ENCODE data around the gene TNIP1. TPM values are rescaled to one million over a fixed set of nuclear protein-coding genes. Genes with fewer than 3 reads are reported as not detected.

The TNIP1 gene
- total RNA-seq, 1 experiment from 2014 or later: 122 TPM

DNA sequence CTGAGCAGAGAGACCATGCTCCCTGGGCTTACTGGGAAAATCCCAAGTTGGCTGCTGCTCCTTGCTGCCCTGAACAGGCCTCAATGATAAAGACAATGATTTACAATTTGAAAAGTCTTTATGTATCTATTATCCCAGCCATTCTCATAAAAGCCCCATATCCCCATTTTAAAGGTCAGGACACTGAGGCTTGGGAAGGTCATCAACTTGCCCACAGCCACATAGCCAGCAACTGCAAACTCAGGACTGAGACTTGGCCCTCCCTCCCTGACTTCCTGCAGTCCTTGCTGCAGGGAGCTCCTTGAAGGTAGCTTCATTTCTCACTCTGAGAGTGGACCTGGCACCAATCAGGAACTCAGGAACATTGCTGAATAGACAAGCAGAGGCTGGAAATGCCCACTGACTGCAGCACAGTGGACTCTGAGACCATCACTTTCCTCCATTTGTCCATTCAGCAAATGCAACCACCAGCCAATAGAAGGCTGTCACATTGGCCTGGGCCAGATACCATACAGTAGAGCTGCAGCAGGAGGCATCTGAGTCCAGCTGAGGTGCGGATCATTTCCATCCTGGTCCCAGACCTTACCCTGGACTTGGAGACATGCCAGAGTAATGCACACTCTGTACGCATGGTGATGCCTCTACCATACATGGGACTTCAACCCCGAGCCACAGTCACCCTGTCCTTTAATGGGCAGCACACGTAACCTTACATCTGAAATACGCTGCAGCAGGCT, 18.3 kb downstream of the TNIP1 start:
- Histone ChIP-seq H3F3A (ENCODE audit: insufficient read depth, low read depth) (peaks cover 7% of the 10 kb centered on the region; the same call in 1 of the 2 replicates), H3K36me3 (ENCODE audit: low read depth) (peaks cover 17% of the 10 kb centered on the region), H3K4me3 (no peak overlapping the region), H3K9me3 (ENCODE audit: insufficient read depth, low read depth) (no peaks in the 10 kb centered on the region), H3K27me3 (ENCODE audit: insufficient read depth, low read depth) (no peaks in the 10 kb centered on the region), H3K4me2 (peak overlapping the region; percentile 37), H4K20me1 (ENCODE audit: insufficient read depth) (no peaks in the 10 kb centered on the region; the same call in 1 of the 2 replicates), H2AFZ (no peak overlapping the region), H3K79me2 (ENCODE audit: low read depth) (peaks cover 41% of the 10 kb centered on the region), H3K9me2 (ENCODE audit: insufficient read depth) (no peaks in the 10 kb centered on the region), H3K27ac (peak overlapping the region; percentile 53; the same call in 1 of the 2 replicates), H3K4me1 (replicated peaks; ENCODE audit: insufficient read depth) (peaks cover 38% of the 10 kb centered on the region)
- DNase-seq: no peak
- TF ChIP-seq CTCF (conservative IDR thresholded peaks at IDR 0.05) (no peak), EZH2 (IDR thresholded peaks at IDR 0.05; ENCODE audit: low read depth) (no peak)
- no TSS peak for BruUV-seq (replicated peaks)
- ChIA-PET POLR2A (ENCODE audit: unreplicated experiment) (no interaction called here), CTCF (interaction anchor here (0.8 kb wide), 1 partner anchor 16 kb away, joined by 3 read pairs; no protein-coding TSS in a partner anchor)
- intact Hi-C loops (cut with micrococcal nuclease; ENCODE audit: unreplicated experiment): loop anchor here (1.0 kb wide), 1 partner anchor 10 kb away; no protein-coding TSS in a partner anchor

GRCh38 chr5:151060742-151061141, 20.1 kb downstream of the TNIP1 start:
- TF ChIP-seq EZH2 (IDR thresholded peaks at IDR 0.05; ENCODE audit: low read depth): no peak
- TF ChIP-seq CTCF (conservative IDR thresholded peaks at IDR 0.05): no peak
- intact Hi-C loops (cut with micrococcal nuclease; ENCODE audit: unreplicated experiment): no loop called here
- POLR2A ChIA-PET (ENCODE audit: unreplicated experiment): interaction anchor here (0.7 kb wide), 1 partner anchor 8 kb away, joined by 3 read pairs; no protein-coding TSS in a partner anchor
- Histone ChIP-seq H3F3A (ENCODE audit: insufficient read depth, low read depth) (peaks cover 7% of the 10 kb centered on the region; the same call in 1 of the 2 replicates), H3K27ac (no peak overlapping the region), H3K4me3 (no peak overlapping the region), H3K27me3 (ENCODE audit: insufficient read depth, low read depth) (no peaks in the 10 kb centered on the region), H4K20me1 (ENCODE audit: insufficient read depth) (no peaks in the 10 kb centered on the region), H3K9me2 (ENCODE audit: insufficient read depth) (no peaks in the 10 kb centered on the region), H3K4me1 (replicated peaks; ENCODE audit: insufficient read depth) (peaks cover 40% of the 10 kb centered on the region), H3K79me2 (ENCODE audit: low read depth) (peaks cover 26% of the 10 kb centered on the region), H3K9me3 (ENCODE audit: insufficient read depth, low read depth) (no peaks in the 10 kb centered on the region), H3K36me3 (ENCODE audit: low read depth) (peaks cover 17% of the 10 kb centered on the region), H3K4me2 (no peak overlapping the region), H2AFZ (no peak overlapping the region)
- no TSS peak for BruUV-seq (replicated peaks)
- CTCF ChIA-PET: interaction anchor here (0.6 to 1.0 kb wide), 3 partner anchors 19 to 463 kb away, joined by 3 to 5 read pairs (median 3); no protein-coding TSS in a partner anchor
- no peak for DNase-seq

DNA sequence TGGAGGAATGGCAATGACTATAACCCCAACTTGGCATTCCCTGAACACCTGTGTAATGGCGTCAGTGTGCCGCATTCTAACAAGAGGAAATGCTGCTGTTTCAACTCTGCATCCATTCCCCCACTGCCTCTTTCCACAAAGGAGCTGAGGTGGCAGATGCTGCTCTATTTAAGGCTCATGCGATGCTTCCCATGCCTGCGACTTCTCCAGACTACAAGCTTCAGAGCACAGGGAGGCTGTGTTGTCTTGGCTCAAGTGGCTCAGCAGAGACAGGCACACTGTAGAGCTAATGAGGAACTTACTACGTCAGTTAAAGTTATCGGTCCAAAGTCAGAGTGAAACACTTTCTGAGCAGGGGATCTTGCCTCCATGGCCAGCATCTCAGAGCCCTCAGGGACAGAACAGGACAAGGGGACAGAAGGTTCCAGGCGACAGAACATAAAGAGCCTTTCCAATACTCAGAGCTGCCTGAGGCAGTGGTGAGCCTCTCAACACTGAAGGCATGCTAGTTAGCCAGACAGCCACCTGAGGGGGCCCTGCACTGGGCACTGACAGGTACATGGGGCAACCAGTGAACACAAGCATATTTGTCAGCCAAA, 21.8 kb downstream of the TNIP1 start:
- CTCF ChIA-PET: interaction anchor here (0.6 kb wide), 1 partner anchor 56 kb away, joined by 4 read pairs; no protein-coding TSS in a partner anchor
- POLR2A ChIA-PET (ENCODE audit: unreplicated experiment): no interaction called here
- no peak overlapping the region for H2AFZ ChIP-seq

More for the DNA sequence above, 21.8 kb downstream of the TNIP1 start:
- DNase-seq: no peak
- no peak overlapping the region for H3K4me2 ChIP-seq
- H4K20me1 ChIP-seq (ENCODE audit: insufficient read depth): no peaks in the 10 kb centered on the region
- no peaks in the 10 kb centered on the region for H3K9me2 ChIP-seq (ENCODE audit: insufficient read depth)
- intact Hi-C loops (cut with micrococcal nuclease; ENCODE audit: unreplicated experiment): no loop called here
- peaks cover 50% of the 10 kb centered on the region for H3K4me1 ChIP-seq (replicated peaks; ENCODE audit: insufficient read depth)
- TF ChIP-seq CTCF (conservative IDR thresholded peaks at IDR 0.05): no peak
- H3K36me3 ChIP-seq (ENCODE audit: low read depth): peaks cover 17% of the 10 kb centered on the region
- H3K27ac ChIP-seq: peak overlapping the region; percentile 14; the same call in 1 of the 2 replicates
- BruUV-seq (replicated peaks): no TSS peak
- H3K27me3 ChIP-seq (ENCODE audit: insufficient read depth, low read depth): no peaks in the 10 kb centered on the region
- no peaks in the 10 kb centered on the region for H3K9me3 ChIP-seq (ENCODE audit: insufficient read depth, low read depth)
- H3K79me2 ChIP-seq (ENCODE audit: low read depth): peaks cover 8% of the 10 kb centered on the region; the same call in 1 of the 2 replicates
- H3K4me3 ChIP-seq: no peak overlapping the region
- peaks cover 7% of the 10 kb centered on the region; the same call in 1 of the 2 replicates for H3F3A ChIP-seq (ENCODE audit: insufficient read depth, low read depth)
